ENCODE measurements around the gene COG5.

The COG5 gene

GRCh38 chr7:107321611-107322010 is 242.1 kb downstream of the COG5 start:
- no peak for DNase-seq

- DNase-seq = no peak
These were observed 243.9 kb downstream of the COG5 start for GRCh38 chr7:107319724-107320228.

DNA sequence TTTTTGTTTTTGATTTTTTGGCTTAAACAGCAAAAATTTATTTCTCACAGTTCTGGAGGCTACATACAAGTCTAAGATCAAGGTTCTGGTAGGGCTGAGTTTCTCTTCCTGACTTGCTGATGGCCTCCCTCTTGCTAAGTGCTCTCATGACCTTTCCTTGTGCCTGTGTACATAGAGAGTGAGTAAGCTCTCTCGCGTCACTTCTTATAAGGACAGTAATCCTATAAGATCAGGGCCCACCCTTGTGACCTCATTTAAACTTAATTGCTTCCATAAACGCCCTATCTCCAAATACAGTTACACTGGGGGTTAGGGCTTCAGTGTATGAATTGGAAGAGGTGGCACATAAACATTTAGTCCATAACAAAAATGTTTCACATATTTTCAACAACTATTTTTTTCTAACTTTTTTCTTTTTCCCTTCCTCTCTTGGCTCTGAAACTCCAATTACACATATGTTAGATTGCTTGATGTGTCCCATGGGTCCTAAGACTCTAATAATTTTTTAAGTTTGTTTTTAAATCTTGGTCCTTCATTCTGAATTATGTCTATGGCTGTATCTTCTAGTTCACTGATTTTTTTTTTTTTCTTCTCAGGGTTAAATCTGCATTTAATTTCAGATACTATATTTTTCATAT is 245.1 kb downstream of the COG5 start:
- no peak for DNase-seq

- DNase-seq = no peak
These were observed 248.0 kb downstream of the COG5 start for GRCh38 chr7:107315716-107316220.

DNA sequence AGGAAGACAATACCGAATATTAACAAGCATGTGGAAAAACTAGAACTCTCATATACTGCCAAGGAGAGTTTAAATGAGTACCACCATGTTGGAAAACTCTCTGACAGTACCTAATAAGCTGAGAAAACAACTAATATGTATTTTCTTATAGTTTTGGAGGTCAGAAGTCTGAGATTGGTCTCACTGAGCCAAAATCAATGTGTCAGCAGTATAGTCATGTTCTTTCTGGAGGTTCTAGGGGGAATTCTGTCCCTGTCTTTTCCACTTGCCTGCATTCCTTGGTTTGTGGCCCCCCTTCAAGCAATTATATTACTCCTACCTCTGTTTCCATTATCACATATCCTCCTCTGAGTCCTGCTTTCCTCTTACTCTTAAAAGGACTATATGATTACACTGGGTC is 250.4 kb downstream of the COG5 start:
- no peak for DNase-seq

- no peak for DNase-seq
These were observed 251.3 kb downstream of the COG5 start for GRCh38 chr7:107312418-107312817.

DNA sequence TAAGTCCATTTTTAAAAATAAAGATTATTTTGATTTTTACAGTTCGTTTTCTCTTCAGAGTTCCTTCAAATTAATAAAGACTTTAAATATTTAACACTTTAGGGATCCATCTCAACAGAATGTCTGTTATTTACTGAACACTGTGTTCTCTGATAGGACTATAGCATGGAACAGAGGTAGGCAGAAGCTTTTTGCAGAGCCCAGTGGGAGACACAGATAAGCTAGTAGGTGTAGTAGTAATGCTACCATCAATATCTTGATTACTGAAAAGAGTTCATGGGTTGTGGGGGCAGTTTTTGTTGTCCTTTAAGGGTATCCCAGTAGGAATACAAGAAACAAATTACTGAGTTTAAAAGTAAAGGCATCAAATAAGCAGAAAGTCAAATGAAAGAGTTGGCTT is 254.4 kb downstream of the COG5 start:
- DNase-seq = no peak

- DNase-seq = no peak
These were observed 259.1 kb downstream of the COG5 start for GRCh38 chr7:107304636-107305035.

DNA sequence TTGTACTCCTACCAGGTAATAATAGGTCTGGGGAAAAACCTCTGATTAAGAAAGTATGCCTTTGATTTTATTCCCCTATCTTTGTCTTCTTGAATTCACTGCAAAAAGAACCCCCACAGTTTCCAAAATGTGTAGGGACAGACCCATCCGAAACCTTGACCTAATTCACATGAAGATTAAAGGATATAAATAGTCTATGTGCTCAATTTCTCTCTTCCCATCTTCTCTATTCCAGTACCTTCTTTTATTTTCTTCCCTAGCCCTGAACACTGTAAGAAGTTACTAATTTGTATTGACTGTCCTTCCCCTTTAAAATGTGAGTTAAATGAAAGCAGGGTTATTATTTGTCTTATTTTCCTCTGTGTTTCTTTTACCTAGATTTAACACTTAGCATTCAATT is 259.7 kb downstream of the COG5 start:
- no peak for DNase-seq

DNA sequence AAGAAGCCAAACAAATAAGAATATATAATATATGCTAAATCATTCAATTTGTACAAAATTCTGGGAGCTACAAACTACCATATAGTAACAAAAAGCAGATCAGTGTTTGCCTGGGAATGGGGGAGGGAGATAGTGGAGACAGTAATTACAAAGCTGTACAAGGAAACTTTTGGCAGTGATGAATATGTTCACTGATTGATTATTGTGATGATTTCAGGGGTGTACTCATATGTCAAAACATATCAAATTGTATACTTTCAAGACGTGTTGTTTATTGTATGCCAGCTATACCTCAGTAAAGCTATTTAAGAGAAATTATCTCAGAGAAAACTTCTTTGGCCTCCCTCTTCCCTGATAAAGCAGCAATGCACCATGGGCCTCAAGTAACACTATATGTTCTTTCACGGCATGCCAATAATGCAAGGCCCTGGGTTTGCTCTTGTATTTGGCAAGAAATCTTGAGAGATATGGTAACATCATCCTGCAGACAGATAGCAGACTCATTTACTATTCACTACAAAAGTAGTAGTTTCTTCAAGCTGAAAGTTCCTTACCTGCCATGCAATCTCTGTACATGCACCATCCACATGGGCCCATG is 261.4 kb downstream of the COG5 start:
- DNase-seq = no peak

GRCh38 chr7:107294182-107294581 is 269.5 kb downstream of the COG5 start:
- DNase-seq = no peak

GRCh38 chr7:107292591-107292990 is 271.1 kb downstream of the COG5 start:
- DNase-seq = no peak

DNA sequence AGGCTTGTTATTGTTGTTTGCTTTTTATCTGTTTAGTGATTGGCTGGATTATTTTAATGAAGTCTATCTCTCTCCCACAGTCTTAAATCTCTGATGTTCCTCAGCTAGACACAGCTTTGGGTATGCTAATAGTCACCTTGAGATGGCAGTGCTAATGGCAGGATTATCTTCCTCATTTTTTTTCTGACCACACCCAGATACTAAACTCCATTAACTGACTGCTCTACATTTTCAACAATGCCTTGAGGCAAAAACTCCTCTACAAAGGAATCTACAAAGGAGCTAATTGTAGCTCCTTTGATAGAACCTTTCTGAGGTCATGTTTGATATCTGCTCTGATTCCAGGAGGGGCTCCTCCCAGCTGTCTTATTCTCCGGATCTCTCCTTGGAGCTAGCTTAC is 272.3 kb downstream of the COG5 start:
- no peak for DNase-seq

- DNase-seq = no peak
These were observed 276.7 kb downstream of the COG5 start for GRCh38 chr7:107286751-107287621.

DNA sequence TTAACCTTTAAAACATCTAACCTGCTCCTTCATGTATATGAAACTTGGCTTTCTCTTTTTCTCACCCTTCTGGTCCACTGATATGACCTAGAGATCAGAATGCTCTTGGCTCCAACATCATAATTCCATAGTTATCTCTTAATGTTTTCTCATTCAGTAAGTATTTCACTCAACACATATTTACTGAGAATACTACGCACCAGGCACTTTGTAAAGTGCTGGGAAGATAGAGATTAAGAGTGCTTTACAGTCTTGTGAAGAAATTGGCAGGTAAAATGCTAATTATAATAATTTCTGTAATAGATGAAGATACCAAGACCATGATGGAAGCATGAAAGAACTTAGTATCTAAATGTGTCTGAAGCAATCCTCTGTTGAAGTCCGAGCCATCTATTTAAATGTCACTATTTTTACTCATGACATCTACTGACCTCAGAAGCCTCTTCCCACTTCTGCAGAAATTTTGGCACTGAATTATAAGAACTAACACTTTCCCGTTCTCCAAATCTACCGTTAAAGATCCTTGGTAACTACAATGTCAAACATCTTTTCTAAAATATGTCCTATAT is 278.7 kb downstream of the COG5 start:
- no peak for DNase-seq

DNA sequence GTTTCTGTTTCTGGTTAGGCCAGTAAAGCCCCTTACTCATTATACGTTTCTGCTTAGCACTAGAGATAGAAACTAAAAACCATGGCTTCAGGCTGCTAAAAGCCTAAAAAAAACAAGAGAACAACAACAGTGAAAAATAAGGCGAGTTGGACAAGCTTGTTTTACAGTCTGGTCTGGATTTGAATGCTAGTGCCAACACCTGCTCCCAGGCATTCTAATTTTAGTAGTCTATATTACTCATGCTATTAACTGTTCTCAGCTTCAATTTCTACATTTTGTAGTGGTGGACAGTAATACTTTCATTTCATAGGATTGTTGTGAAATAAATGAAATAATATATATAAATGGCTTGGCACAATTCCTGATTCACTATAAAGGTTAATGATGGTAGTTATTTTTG is 286.4 kb downstream of the COG5 start:
- DNase-seq = no peak

- no peak for DNase-seq
These were observed 287.4 kb downstream of the COG5 start for GRCh38 chr7:107276220-107276827.

DNA sequence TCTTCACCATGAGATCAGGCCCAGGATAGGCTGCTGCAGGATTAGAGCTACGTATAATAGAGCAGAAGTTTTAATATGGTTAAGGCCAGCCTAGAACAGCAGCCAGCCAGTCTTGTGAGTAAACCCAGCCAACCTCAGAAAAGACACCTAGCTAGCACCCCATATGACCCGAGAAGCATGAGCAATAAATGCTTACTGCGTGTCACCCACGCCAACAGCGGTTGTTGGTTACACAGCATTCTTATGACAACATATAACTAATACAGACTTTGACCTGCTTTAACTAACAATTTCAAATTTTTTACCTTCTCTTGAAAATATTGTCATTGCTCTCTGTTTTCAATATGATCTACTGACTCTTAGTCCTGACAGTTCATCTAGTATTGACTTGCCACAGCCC is 289.2 kb downstream of the COG5 start:
- DNase-seq = no peak

DNA sequence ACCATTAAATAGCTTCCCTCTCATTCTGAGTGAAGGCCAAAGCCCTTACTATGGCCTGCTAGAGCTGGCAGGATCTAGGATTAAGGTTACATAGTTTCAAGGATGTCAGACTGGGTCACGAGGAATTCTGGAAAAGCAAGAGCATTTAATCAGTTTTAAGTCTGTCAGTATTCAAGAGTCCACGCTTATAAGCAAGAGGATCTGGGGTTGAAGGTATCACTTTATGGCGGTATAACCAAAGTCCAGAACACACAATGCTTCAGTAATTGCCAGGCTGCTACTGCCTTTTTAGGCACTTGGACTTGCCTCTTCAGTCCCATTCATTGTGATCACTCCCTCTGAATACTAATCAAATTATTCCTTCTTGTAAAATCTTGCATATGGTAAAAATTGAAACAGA is 293.9 kb downstream of the COG5 start:
- no peak for DNase-seq

GRCh38 chr7:107268594-107268993 is 295.1 kb downstream of the COG5 start:
- no peak for DNase-seq

- DNase-seq = no peak
These were observed 296.6 kb downstream of the COG5 start for GRCh38 chr7:107267138-107267537.

GRCh38 chr7:107264723-107265122 is 299.0 kb downstream of the COG5 start:
- no peak for DNase-seq

GRCh38 chr7:107262857-107263256 is 300.9 kb downstream of the COG5 start:
- no peak for DNase-seq

Measured in activated T-cell treated with anti-CD3 and anti-CD28 coated beads, Interleukin-2, amount 50 U/mL, for 48 hours (primary cell).